ENCODE measurements around the gene RPS6KL1.

DNA sequence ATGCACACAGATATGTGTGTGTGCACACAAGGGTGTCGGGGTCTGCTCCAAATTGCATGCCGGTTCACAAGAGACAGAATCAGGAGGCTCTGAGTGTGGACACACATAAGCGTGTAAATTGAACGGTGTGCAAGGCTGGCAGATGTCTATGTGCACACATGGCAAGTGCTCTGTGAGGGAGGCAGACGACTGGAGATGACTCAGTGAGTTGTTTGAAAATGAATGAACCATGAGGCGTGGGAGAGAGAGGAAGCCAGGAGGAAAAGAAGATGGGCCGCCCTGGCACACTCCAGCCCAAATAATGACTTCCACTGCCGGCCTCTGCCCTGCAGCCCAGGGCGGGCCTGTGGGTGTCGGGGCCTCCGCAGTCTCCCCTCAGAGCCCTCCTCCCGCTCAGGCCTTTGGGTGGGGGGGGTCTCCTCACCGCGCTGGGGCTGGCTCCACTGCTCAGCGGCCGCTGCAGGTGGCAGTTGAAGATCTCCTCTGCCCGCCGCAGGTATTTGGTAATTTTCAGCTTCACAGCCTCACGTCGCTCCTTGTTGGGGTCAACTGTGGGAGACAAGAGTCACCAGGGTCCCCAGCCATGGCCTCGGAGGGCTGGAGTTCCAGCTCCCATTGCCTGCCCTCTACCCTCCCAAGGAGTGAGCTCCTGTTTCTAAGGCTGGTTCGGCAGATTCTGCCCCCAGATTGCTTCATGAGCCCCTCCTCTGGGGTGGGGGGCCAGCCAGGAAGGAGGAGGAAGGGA lies 3.5 kb downstream of the RPS6KL1 start:
- TF ChIP-seq EZH2 (IDR thresholded peaks at IDR 0.05; ENCODE audit: insufficient read depth, poor library complexity, severe bottlenecking) (no peak), EZH2phosphoT487 (IDR thresholded peaks at IDR 0.05; ENCODE audit: insufficient read depth, low read depth) (no peak)
